Natural killer cell (primary cell): ENCODE results near the gene ARHGAP6. TPM values are rescaled to one million over a fixed set of nuclear protein-coding genes. Genes with fewer than 3 reads are reported as not detected.

ENCODE experiments used
- ATAC-seq, 3 donors: fragments of 150-1000 bp in 2 of 3; fragments of 200-7000 bp in 1 of 3; cut with Tn5 transposase; 1 replicate in 1 of 3; 2 replicates in 2 of 3; pipeline ENCODE4 v1.10.0; 2021; ENCODE audit warnings: mild to moderate bottlenecking in 2 of 3, moderate library complexity in 2 of 3
- DNase-seq, 2 donors: peaks; one replicate each; pipeline versions ENCODE4 v3.0.0 to v3.0.0-alpha.2; 2013 to 2021; ENCODE audit warnings: mixed read lengths in 1 of 2
- H3K27ac ChIP-seq: one replicate; pipeline ENCODE4 v1.5.1; 2013; ENCODE audit warnings: mild to moderate bottlenecking, low read length
- H3K27me3 ChIP-seq: one replicate; pipeline ENCODE4 v1.6.1; 2013; ENCODE audit warnings: low read length; ENCODE audit not compliant: control insufficient read depth, insufficient read depth
- H3K36me3 ChIP-seq: one replicate; pipeline ENCODE4 v1.6.1; 2013; ENCODE audit warnings: low read length; ENCODE audit not compliant: control insufficient read depth, insufficient read depth
- H3K4me1 ChIP-seq: one replicate; pipeline ENCODE4 v1.6.1; 2013; ENCODE audit warnings: low read length; ENCODE audit not compliant: control insufficient read depth, insufficient read depth
- H3K4me3 ChIP-seq: one replicate; pipeline ENCODE4 v1.5.1; 2013; ENCODE audit warnings: low read length
- H3K9me3 ChIP-seq: one replicate; pipeline ENCODE4 v1.6.1; 2013; ENCODE audit warnings: low read length; ENCODE audit not compliant: control insufficient read depth, insufficient read depth
- H3K27ac Mint-ChIP-seq, 2 donors: one replicate each; pipeline ENCODE4 v1.8.0; 2022; ENCODE audit warnings: mild to moderate bottlenecking in 2 of 2, mixed read lengths in 2 of 2, moderate library complexity in 1 of 2
- H3K27me3 Mint-ChIP-seq, 2 donors: one replicate each; pipeline ENCODE4 v1.8.0; 2022; ENCODE audit warnings: low read depth in 2 of 2, mixed read lengths in 2 of 2
- H3K36me3 Mint-ChIP-seq: one replicate; pipeline ENCODE4 v1.8.0; 2022; ENCODE audit warnings: mixed read lengths
- H3K4me1 Mint-ChIP-seq, 2 donors: one replicate each; pipeline ENCODE4 v1.8.0; 2022; ENCODE audit warnings: mixed read lengths in 2 of 2
- H3K4me3 Mint-ChIP-seq: one replicate; pipeline ENCODE4 v1.8.0; 2022; ENCODE audit warnings: mild to moderate bottlenecking, moderate library complexity, mixed read lengths
- H3K9me3 Mint-ChIP-seq, 2 donors: one replicate each; pipeline ENCODE4 v1.8.0; 2022; ENCODE audit warnings: mixed read lengths in 2 of 2
- WGBS: methylation state at CpG from one replicate; pipeline ENCODE4 v1.1.7; 2013; ENCODE audit warnings: missing lambda C conversion rate; ENCODE audit not compliant: insufficient coverage; 5-methylcytosine and 5-hydroxymethylcytosine counted together
- intact Hi-C: fragments of 100-400 bp; cut with micrococcal nuclease; formaldehyde crosslinking; loops from one replicate; pipeline ENCODE4 v1.14.2; 2022
- total RNA-seq, 4 donors: library from RNA; stranded (reverse); fragments of 120-200 nt in 1 of 4; gene quantifications; one replicate each; pipeline versions ENCODE4 v1.2.3 to v1.2.4, GENCODE V29; 2013 to 2022
- TF ChIP-seq, protein P1 (sequence below): fragments of 200-600 bp; IDR thresholded peaks from one replicate; pipeline ENCODE4 v1.8.0; 2022; ENCODE audit warnings: antibody characterized with exemption

Gene ARHGAP6
- total RNA-seq, 3 donors from 2014 or later (not counting 1 experiment from before 2014, with no cell fraction given), result 0.32 to 1.9 (median 1.8) TPM

DNA sequence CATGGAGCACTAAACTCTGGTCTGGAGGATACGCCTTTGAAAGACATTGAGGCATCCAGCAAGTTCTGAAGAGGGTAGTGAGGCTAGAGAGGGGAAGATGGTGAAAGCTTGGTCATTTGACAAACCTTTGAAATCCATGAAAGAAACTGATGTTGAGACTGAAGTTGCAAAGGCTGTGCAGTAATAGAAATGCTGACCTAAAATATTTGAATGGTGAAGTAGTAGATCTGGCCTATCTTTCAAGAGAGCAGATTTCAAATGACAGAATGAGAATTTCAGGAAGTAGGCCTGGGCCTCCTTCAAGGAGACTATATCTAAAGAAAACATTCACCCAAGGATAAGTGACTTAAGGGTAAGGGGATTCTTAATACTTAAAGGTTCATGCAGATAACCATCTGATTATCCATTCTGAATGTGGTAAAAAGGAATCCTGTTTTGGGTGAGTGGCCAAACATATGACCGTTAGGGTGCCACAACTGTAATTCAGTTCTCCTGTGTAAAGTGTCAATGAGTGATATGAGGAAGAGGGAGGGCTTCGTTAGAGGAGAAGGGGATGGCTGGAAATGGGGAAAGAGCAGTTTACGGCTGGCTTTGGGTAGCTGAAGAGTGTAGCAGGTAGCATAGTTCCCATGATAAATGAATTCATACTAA is 310.3 kb downstream of the ARHGAP6 start:
- Histone ChIP-seq H3K4me3 (no peak overlapping the region), H3K4me1 (peaks cover 6% of the 10 kb centered on the region), H3K27me3 (no peaks in the 10 kb centered on the region), H3K27ac (no peak overlapping the region), H3K36me3 (no peaks in the 10 kb centered on the region), H3K9me3 (no peaks in the 10 kb centered on the region)
- DNase-seq, result no peak
- ATAC-seq, result no peak
- Mint-ChIP-seq H3K27ac (no peak overlapping the region), H3K9me3 (no peaks in the 10 kb centered on the region), H3K4me3 (no peak overlapping the region), H3K27me3 (no peaks in the 10 kb centered on the region), H3K36me3 (no peaks in the 10 kb centered on the region), H3K4me1 (no peaks in the 10 kb centered on the region)
- intact Hi-C loops, result no loop called here
- TF ChIP-seq, protein P1, sequence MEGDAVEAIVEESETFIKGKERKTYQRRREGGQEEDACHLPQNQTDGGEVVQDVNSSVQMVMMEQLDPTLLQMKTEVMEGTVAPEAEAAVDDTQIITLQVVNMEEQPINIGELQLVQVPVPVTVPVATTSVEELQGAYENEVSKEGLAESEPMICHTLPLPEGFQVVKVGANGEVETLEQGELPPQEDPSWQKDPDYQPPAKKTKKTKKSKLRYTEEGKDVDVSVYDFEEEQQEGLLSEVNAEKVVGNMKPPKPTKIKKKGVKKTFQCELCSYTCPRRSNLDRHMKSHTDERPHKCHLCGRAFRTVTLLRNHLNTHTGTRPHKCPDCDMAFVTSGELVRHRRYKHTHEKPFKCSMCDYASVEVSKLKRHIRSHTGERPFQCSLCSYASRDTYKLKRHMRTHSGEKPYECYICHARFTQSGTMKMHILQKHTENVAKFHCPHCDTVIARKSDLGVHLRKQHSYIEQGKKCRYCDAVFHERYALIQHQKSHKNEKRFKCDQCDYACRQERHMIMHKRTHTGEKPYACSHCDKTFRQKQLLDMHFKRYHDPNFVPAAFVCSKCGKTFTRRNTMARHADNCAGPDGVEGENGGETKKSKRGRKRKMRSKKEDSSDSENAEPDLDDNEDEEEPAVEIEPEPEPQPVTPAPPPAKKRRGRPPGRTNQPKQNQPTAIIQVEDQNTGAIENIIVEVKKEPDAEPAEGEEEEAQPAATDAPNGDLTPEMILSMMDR, result no peak
- 87% methylated on average over 3 of the region's 4 CpGs for WGBS

DNA sequence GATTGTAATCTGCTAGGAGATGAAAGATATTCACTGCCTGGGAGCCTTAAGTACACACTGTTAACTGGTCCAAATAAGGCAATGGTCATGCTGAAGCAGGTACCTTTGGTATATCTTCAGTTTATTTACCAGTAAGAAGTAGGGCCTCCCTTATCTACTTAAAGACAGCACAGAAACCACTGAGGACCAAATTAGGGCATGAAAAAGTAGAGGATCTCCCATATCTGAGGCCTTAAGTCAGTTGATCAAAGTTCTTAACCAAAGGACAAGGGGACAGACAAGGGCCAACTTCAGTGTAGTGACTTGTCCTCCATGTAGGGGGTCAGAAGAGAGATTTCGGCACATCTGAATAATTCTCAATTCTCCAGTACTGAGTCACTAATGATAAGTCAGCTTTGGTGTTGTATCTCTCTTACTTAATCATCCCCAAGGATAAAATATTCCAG is 313.4 kb downstream of the ARHGAP6 start:
- Mint-ChIP-seq H3K27me3 (no peaks in the 10 kb centered on the region), H3K4me1 (no peaks in the 10 kb centered on the region)

DNA sequence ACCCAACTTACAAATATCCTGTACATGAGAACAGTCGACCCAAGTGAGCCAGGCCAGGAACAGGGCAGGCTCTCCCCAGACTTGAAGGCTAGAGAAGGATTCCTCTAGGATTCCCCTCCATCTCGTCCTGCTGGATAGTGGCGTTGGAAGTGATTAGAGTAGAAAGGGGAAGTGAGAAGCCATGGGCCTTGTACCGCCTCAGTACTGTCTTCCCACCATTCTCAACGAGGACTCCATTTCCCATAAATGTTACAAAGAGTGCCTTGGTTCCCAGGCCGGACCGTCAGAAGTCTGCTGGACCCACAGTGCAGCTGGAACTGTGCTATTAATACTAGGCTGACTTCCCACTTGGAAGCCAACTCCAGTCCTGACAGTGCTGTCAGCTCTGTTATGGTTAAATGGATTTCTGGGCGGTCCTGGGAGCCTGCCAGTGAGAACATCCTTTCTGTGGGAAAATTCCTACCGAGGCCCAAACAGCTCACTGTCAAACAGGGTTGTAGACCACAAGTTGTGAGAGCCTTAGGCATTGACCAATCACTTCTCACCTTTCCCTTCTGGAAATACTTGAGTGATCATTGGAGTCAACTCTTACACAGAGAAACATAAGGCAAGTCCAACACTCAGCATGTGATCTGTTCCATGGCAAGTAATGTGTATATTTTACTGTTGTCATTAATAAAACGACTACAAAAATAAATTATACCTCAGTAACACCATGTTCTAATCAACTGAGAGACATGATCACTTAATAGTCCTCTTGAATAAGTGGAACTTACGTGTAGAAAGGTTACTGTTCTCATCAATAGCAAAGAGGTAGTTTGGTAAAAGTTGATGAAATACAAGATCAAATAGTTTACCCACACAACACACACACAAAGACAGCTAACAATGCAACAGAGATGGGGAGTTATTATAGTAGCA is 314.1 kb downstream of the ARHGAP6 start:
- Histone ChIP-seq H3K27ac (peak overlapping the region; percentile 80), H3K36me3 (no peaks in the 10 kb centered on the region), H3K4me3 (no peak overlapping the region), H3K9me3 (no peaks in the 10 kb centered on the region), H3K27me3 (no peaks in the 10 kb centered on the region), H3K4me1 (peaks cover 6% of the 10 kb centered on the region)
- ATAC-seq, result no peak
- WGBS, result 76% methylated on average over 5 of the region's 11 CpGs
- DNase-seq, result no peak
- H3K4me1 Mint-ChIP-seq, result no peaks in the 10 kb centered on the region
- H3K27ac Mint-ChIP-seq, result no peak overlapping the region
- no peaks in the 10 kb centered on the region for H3K9me3 Mint-ChIP-seq
- intact Hi-C loops, result no loop called here
- H3K36me3 Mint-ChIP-seq, result no peaks in the 10 kb centered on the region
- H3K27me3 Mint-ChIP-seq, result no peaks in the 10 kb centered on the region
- TF ChIP-seq, protein P1, result no peak
- H3K4me3 Mint-ChIP-seq, result no peak overlapping the region

More for the DNA sequence above, 313.4 kb downstream of the ARHGAP6 start:
- intact Hi-C loops, result no loop called here
- Mint-ChIP-seq H3K4me3 (no peak overlapping the region), H3K36me3 (no peaks in the 10 kb centered on the region), H3K9me3 (no peaks in the 10 kb centered on the region), H3K27ac (no peak overlapping the region)
- Histone ChIP-seq H3K9me3 (no peaks in the 10 kb centered on the region), H3K4me3 (no peak overlapping the region), H3K4me1 (peaks cover 6% of the 10 kb centered on the region), H3K27ac (no peak overlapping the region), H3K27me3 (no peaks in the 10 kb centered on the region), H3K36me3 (no peaks in the 10 kb centered on the region)
- no CpG with 5 or more reads among the region's 1 CpG for WGBS
- DNase-seq (no peak), ATAC-seq (no peak)
- TF ChIP-seq, protein P1, result no peak
